Choroid plexus epithelial cell (primary cell): ENCODE results near the gene ZSWIM4.
A peak's percentile ranks its signal among the peaks of the same experiment; 100 is the strongest.
"Not testable (repeated sequence)": the region's sequence is repeated elsewhere in the genome, so short reads cannot be mapped to it uniquely, and the experiment has no call there.

ENCODE experiments used
- DNase-seq: peaks from one replicate; pipeline ENCODE4 v3.0.0-alpha.2; 2010; ENCODE audit warnings: low read depth
- H3K4me3 ChIP-seq: 2 replicates; pipeline ENCODE4 v1.5.1; 2011; ENCODE audit warnings: low read depth, mild to moderate bottlenecking, control low read depth, low read length, moderate library complexity
- CTCF ChIP-seq: conservative IDR thresholded peaks from 2 replicates; pipeline ENCODE4 v1.5.1; 2011; ENCODE audit warnings: low read depth, mild to moderate bottlenecking, control low read depth, inconsistent platforms, low read length, moderate library complexity

ZSWIM4 gene

DNA sequence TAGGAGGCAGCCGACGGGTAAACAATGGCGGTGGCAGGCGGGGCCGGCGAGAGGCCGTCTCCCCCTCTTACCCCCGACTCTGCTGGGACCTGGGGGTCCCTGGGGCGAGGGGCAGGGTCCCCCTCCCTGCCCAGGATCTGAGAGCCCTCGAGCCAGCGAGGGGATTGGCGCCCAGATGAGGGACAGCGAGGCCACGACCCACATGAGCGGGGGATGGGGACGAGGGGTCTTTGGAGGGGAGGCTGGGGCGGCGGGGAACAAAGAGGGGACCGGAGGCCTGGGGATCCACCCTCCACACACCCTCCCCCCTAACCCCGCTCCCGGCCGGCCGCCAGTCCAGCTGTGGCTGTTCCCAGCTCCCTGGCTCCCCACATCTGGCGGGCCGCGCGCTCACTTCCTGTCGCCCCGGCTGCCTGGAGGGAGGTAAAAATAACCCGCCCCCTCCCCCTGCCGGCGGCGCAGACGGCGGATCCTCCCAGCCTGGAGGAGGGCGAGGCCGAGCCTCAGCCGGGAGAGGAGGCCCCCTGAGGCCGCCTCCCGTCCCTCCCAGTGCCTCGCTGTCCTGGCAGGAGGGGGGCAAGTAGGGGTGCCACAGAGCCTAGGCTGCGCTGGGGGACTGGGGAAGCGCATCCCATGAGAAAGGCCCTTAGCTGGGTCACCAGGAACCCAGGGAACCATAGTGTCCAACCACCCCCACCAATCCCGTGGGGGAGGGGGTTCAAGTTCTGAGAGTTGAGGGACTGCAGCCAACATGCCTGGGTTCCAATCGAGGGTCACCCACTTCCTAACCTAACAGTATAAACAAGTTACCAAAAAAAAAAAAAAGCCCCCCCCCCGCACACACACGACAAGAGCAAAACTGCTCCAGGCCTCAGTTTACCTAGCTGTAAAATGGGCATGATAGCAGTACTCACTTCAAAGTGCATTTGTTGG, 52.4 kb downstream of the ZSWIM4 start:
- H3K4me3 ChIP-seq = peak overlapping the region; percentile 60
- DNase-seq = peak; percentile 96
- TF ChIP-seq CTCF = peak; percentile 27

DNA sequence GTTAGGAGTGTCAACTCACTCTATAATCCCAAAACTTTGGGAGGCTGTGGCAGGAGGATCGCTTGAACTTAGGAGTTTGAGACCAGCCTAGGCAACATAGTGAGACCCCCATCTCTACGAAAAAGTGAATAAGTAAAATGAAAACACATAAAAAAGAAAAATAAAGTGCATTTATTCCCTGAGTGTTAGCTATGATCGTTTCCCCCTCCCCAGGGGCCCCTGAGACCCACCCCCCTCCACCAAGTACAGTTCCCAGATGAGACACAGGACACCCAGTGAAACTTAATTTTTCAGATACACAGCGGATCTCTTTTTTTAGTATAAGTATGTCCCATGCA, 53.1 kb downstream of the ZSWIM4 start:
- H3K4me3 ChIP-seq = no peak overlapping the region
- no peak for TF ChIP-seq CTCF

GRCh38 chr19:13848798-13849676, 53.8 kb downstream of the ZSWIM4 start:
- no peak overlapping the region for H3K4me3 ChIP-seq
- no peak for DNase-seq
- no peak for TF ChIP-seq CTCF

More for the DNA sequence above, 53.1 kb downstream of the ZSWIM4 start:
- no peak for DNase-seq

DNA sequence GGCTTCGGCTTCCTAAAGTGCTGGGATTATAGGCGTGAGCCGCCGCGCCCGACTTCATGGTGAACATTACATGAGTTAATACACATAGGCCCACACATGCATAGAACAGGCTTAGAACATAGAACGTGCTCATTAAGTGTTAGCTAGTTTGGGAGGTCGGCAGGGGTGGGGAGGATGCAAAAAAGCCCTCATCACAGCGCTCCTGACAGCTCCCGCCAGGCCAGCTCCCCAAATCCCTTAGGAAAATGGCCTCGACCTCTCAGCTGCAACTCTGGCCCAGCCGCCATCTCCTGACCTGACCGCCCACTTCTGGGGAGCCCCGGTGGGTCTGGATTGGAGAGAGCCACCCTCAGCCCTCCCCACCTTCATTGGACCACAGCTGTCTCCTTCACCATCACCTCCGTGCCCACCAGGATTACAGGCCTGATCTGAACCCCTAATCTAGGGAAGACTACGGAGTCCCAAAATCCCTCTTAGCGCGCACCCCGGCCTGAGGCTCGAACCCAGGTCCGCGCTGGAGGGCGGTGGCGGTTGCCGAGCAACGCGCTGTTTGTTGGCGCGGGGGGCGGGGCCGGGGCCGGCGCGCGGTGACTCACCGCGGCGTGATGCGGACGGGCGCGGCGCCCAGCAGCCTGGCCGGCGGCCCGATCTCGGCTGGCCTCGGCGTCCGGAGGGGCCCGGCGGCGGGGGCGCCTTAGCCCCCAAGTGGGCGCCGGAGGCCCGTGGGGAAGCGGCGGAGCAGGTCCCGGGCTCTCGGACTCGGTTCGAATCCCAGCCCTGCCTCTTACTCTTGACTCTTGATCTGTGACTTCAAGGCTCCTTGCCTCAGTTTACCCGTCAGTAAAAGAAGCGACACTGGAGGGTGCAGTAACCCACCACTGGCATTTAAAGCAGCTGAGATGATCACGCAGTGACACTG, 55.0 kb downstream of the ZSWIM4 start:
- no peak for TF ChIP-seq CTCF
- DNase-seq = peak; percentile 83
- H3K4me3 ChIP-seq = peak overlapping the region; percentile 25

DNA sequence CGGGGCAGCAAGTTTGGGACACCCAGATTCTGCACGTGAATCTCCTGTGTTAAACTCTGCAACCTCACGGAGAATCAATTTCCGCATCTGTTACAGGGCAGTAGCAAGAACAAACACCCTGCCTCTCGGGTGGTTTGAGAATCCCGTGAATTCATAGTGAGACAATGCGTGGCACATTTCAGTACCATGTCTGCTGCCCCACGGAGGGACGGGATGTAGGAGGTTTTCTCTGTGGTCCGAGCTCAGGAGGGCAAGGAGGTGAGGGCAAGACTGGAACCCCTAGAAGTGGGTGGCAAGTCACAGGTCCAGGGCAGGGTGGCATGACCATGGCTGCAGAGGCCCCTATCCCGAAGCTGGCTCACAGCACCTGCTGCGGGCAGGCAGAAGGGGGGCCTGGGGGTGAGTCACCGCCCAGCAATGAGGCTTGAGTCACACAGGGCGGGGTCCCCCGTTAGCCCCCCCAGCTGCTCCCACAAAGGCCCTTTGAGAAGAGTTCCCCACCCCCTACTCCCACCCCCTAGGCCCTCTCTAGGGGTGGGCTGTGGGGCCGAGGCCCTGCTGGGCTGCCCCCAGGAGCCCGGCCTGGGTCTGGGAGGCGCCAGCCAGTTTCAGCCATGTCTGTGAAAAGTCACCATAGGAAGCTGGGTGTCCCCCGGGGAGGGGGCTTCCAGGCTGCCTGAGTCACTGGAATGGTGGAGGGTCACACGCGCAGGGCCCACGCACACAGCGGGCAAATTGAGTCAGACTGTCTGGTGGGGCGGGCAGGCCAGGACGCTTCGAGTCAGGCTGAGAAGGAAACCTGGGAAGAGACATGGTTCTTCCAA, 55.9 kb downstream of the ZSWIM4 start:
- TF ChIP-seq CTCF = no peak
- peak overlapping the region; percentile 25 for H3K4me3 ChIP-seq
- DNase-seq = peak; percentile 92

- DNase-seq, H3K4me3 ChIP-seq: not testable (repeated sequence)
Measured at GRCh38 chr19:13851734-13852114, 56.5 kb downstream of the ZSWIM4 start.

- H3K4me3 ChIP-seq, DNase-seq: not testable (repeated sequence)
Measured at GRCh38 chr19:13852171-13852707, 57.0 kb downstream of the ZSWIM4 start.
